Activated CD4-positive, alpha-beta T cell treated with anti-CD3 and anti-CD28 coated beads, Interleukin-2, amount 10 ng/mL, durations not matched to agents 24 days and 14 days (primary cell): Measurements from ENCODE around the gene LRIT1. TPM values are rescaled to one million over a fixed set of nuclear protein-coding genes. Genes with fewer than 3 reads are reported as not detected.

Experiments
- DNase-seq: peaks from one replicate; pipeline ENCODE4 v3.0.0; 2022
- H3K27ac Mint-ChIP-seq: one replicate; pipeline ENCODE4 v1.8.0; 2022; ENCODE audit warnings: mild to moderate bottlenecking, mixed read lengths
- H3K27me3 Mint-ChIP-seq: one replicate; pipeline ENCODE4 v1.8.0; 2022; ENCODE audit warnings: mixed read lengths
- H3K36me3 Mint-ChIP-seq: one replicate; pipeline ENCODE4 v1.8.0; 2022; ENCODE audit warnings: low read depth, mild to moderate bottlenecking, mixed read lengths
- H3K4me1 Mint-ChIP-seq: one replicate; pipeline ENCODE4 v1.8.0; 2021; ENCODE audit warnings: mixed read lengths
- H3K4me3 Mint-ChIP-seq: one replicate; pipeline ENCODE4 v1.8.0; 2022; ENCODE audit warnings: mild to moderate bottlenecking, moderate library complexity, mixed read lengths
- H3K9me3 Mint-ChIP-seq: one replicate; pipeline ENCODE4 v1.8.0; 2021; ENCODE audit warnings: mixed read lengths
- intact Hi-C: fragments of 100-400 bp; cut with micrococcal nuclease; formaldehyde crosslinking; loops from one replicate; pipeline ENCODE4 v1.15.1; 2023
- total RNA-seq: library from RNA; stranded (reverse); gene quantifications from 2 replicates; pipeline ENCODE4 v1.2.3, GENCODE V29; 2022

The LRIT1 gene
- total RNA-seq, 1 donor from 2014 or later: not detected

DNA sequence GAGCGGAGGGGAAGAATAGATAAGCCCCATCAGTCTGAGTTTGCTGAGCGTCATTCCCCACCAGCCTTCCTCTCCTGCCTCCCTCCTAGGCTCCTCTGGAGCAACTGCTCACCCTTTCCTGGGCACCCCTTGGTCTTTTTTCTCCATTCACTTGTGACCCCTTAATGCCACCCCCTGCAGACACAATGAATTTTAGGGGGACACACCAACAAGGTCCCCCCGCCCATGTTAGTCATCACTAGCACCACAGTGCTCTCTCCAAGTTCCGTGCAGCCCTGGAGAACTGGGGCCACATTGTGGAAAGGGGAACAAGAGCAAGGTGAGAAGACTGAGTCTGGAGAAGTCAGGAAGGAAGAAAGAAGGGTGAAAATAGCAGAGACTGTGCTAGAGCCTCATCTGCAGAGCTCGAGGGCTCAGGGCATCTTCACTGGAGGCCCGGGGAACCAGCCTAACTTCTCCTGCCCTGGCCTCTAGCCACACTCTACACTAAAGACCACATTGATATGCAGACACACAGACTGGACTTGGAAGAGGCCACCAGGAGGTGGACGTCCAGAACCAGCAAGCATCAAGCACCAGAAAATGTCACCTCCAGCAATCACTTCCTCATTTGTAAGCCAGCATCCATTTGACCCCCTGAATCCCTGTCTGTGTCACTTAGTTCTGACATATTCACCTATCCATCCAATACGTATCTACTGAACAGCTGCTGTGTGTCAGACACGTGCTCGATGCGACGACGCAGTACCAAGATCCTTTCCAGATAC, 21.0 kb upstream of the LRIT1 start:
- H3K4me3 Mint-ChIP-seq: no peak overlapping the region
- H3K4me1 Mint-ChIP-seq: peaks cover 10% of the 10 kb centered on the region
- peaks cover 16% of the 10 kb centered on the region for H3K27me3 Mint-ChIP-seq
- H3K9me3 Mint-ChIP-seq: no peaks in the 10 kb centered on the region
- H3K27ac Mint-ChIP-seq: no peak overlapping the region
- no peaks in the 10 kb centered on the region for H3K36me3 Mint-ChIP-seq
- intact Hi-C loops: no loop called here
- DNase-seq: no peak

GRCh38 chr10:84261236-84261915, 20.0 kb upstream of the LRIT1 start:
- H3K36me3 Mint-ChIP-seq: no peaks in the 10 kb centered on the region
- H3K4me1 Mint-ChIP-seq: peaks cover 7% of the 10 kb centered on the region
- DNase-seq: no peak
- H3K9me3 Mint-ChIP-seq: no peaks in the 10 kb centered on the region
- intact Hi-C loops: no loop called here
- no peak overlapping the region for H3K27ac Mint-ChIP-seq
- peaks cover 16% of the 10 kb centered on the region for H3K27me3 Mint-ChIP-seq
- H3K4me3 Mint-ChIP-seq: no peak overlapping the region

DNA sequence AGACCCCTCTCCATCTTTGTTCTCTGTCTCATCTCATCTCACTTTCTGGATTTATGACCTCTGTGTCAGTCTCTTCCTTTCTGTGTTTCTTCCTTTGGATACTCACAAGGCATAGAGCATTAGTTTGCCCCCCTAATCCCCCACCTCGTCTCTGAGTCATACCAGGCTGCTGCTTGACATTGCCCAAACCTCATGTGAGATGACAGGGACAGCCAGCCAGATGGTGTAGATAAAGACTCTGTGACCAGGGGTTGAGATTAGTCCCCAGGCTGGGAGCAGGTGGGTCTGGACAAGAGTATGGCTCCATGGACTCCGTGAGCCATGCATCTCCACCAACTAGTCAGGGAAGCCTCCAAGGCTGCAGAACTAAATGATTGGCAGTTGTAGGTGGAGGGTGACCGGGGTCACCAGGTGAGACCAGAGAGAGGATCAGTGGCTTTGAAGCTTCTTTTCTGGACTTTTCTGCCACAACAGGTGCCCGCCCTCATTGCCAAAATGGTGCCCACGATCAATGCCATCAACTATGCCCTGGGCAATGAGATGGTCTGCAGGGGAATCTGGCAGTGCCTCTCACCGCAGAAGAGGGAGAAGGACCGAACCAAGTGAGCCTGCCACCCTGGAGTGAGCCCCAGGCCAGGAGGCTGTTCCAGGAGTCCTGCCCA, 16.8 kb upstream of the LRIT1 start:
- H3K4me1 Mint-ChIP-seq: peaks cover 2% of the 10 kb centered on the region
- H3K27ac Mint-ChIP-seq: no peak overlapping the region
- no peak for DNase-seq
- H3K27me3 Mint-ChIP-seq: peaks cover 15% of the 10 kb centered on the region
- intact Hi-C loops: no loop called here
- H3K9me3 Mint-ChIP-seq: no peaks in the 10 kb centered on the region
- H3K4me3 Mint-ChIP-seq: no peak overlapping the region
- no peaks in the 10 kb centered on the region for H3K36me3 Mint-ChIP-seq

GRCh38 chr10:84257343-84258020, 16.1 kb upstream of the LRIT1 start:
- Mint-ChIP-seq H3K4me3 (no peak overlapping the region), H3K9me3 (no peaks in the 10 kb centered on the region), H3K27ac (no peak overlapping the region), H3K27me3 (peaks cover 15% of the 10 kb centered on the region), H3K4me1 (peaks cover 2% of the 10 kb centered on the region), H3K36me3 (no peaks in the 10 kb centered on the region)
- intact Hi-C loops: no loop called here
- DNase-seq: no peak

- H3K27ac Mint-ChIP-seq: no peak overlapping the region
- intact Hi-C loops: no loop called here
- no peaks in the 10 kb centered on the region for H3K36me3 Mint-ChIP-seq
- peaks cover 2% of the 10 kb centered on the region for H3K4me1 Mint-ChIP-seq
- DNase-seq: peak; percentile 79
- H3K27me3 Mint-ChIP-seq: peaks cover 13% of the 10 kb centered on the region
- H3K4me3 Mint-ChIP-seq: no peak overlapping the region
- no peaks in the 10 kb centered on the region for H3K9me3 Mint-ChIP-seq
Observed at GRCh38 chr10:84256510-84257342, 15.4 kb upstream of the LRIT1 start.

DNA sequence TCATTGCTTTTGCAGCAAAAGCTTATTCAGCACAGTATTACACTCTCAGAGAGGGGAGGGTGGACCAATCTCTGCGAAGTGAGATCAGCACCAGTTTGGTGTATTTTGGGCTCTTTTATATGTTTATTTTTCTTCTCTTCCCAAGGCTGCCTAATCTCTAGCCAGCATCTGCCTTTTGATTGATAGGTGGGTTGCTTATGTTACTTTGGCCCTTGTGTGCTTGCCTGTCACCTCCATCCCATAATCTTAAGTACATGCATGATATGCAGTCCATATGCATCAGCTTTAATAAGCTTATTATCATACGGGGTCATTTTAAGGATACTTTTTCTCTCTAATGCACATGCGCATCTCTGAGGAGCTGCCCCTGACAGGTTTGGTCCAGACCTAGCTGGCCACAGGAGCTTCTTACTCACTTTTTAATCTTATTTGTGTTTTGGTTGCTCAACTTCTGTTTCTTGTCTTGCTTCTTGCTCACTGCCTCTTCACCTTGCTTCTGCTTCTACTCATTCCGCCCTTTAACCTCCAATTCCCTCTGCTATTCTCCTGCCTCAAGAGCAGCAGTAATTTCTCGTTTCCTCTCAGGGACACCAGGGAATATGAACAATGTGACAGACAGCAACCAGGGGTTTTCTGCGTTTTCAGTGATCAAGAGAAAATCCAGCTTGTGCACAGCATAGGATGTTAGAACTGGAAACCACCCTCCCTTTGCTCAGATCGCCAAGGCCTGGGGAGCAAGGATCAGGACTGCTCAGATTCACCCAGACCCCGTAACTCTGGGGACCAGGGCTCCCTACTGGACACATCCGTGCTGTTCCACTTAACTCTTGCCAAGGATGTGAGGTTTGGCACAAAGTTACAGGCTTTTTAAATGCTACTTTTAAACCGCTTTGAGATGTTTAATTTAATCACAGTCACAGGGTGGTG, 13.5 kb upstream of the LRIT1 start:
- Mint-ChIP-seq H3K9me3 (no peaks in the 10 kb centered on the region), H3K4me3 (no peak overlapping the region), H3K36me3 (no peaks in the 10 kb centered on the region), H3K27ac (no peak overlapping the region), H3K27me3 (peaks cover 11% of the 10 kb centered on the region), H3K4me1 (peaks cover 2% of the 10 kb centered on the region)
- no peak for DNase-seq
- intact Hi-C loops: no loop called here

- H3K4me1 Mint-ChIP-seq: no peaks in the 10 kb centered on the region
- peaks cover 1% of the 10 kb centered on the region for H3K27me3 Mint-ChIP-seq
- H3K36me3 Mint-ChIP-seq: no peaks in the 10 kb centered on the region
- no peaks in the 10 kb centered on the region for H3K9me3 Mint-ChIP-seq
- intact Hi-C loops: no loop called here
- H3K27ac Mint-ChIP-seq: no peak overlapping the region
- DNase-seq: no peak
- H3K4me3 Mint-ChIP-seq: no peak overlapping the region
Observed at GRCh38 chr10:84248794-84249193, 7.4 kb upstream of the LRIT1 start.

GRCh38 chr10:84247496-84247895, 6.2 kb upstream of the LRIT1 start:
- Mint-ChIP-seq H3K27ac (no peak overlapping the region), H3K4me1 (no peaks in the 10 kb centered on the region), H3K9me3 (no peaks in the 10 kb centered on the region), H3K36me3 (no peaks in the 10 kb centered on the region), H3K4me3 (no peak overlapping the region), H3K27me3 (peaks cover 2% of the 10 kb centered on the region)
- intact Hi-C loops: no loop called here
- no peak for DNase-seq

- H3K9me3 Mint-ChIP-seq: no peaks in the 10 kb centered on the region
- intact Hi-C loops: no loop called here
- no peak within 1 kb of the TSS for H3K27ac Mint-ChIP-seq
- no peaks in the 10 kb centered on the region for H3K4me1 Mint-ChIP-seq
- H3K4me3 Mint-ChIP-seq: no peak within 1 kb of the TSS
- no peaks in the 10 kb centered on the region for H3K36me3 Mint-ChIP-seq
- H3K27me3 Mint-ChIP-seq: peaks cover 6% of the 10 kb centered on the region
- DNase-seq: no peak
Observed at GRCh38 chr10:84244651-84245270, 3.4 kb upstream of the LRIT1 start, which contains the start of gene RGR. Gene RGR (plus strand): TSS chr10:84245053. CDS start chr10:84245091, 38 bp downstream.

- no peak overlapping the region for H3K4me3 Mint-ChIP-seq
- intact Hi-C loops: no loop called here
- no peak overlapping the region for H3K27ac Mint-ChIP-seq
- no peak for DNase-seq
- H3K9me3 Mint-ChIP-seq: no peaks in the 10 kb centered on the region
- no peaks in the 10 kb centered on the region for H3K36me3 Mint-ChIP-seq
- H3K4me1 Mint-ChIP-seq: no peaks in the 10 kb centered on the region
- H3K27me3 Mint-ChIP-seq: peaks cover 6% of the 10 kb centered on the region
Observed at GRCh38 chr10:84243759-84244158, 2.4 kb upstream of the LRIT1 start.

GRCh38 chr10:84238909-84239308, 2.4 kb downstream of the LRIT1 start:
- no peak overlapping the region for H3K27ac Mint-ChIP-seq
- no peak overlapping the region for H3K4me3 Mint-ChIP-seq

More at GRCh38 chr10:84238909-84239308, 2.4 kb downstream of the LRIT1 start:
- Mint-ChIP-seq H3K36me3 (no peaks in the 10 kb centered on the region), H3K27me3 (peaks cover 6% of the 10 kb centered on the region), H3K9me3 (no peaks in the 10 kb centered on the region), H3K4me1 (no peaks in the 10 kb centered on the region)
- intact Hi-C loops: no loop called here
- no peak for DNase-seq
